AG04450 (cell line): ENCODE results near the gene RASD2. TPM values are rescaled to one million over a fixed set of nuclear protein-coding genes. Genes with fewer than 3 reads are reported as not detected.

Experiments used
- CTCF ChIA-PET: fragments of 300-600, 350-600 bp; formaldehyde crosslinking; extraction: SDS; loops from one replicate; lab custom pipeline; 2022; ENCODE audit warnings: antibody characterized with exemption, inconsistent platforms; lab: Charles Lee
- POLR2A ChIA-PET: fragments of 350-600 bp; formaldehyde crosslinking; extraction: SDS; loops from one replicate; lab custom pipeline; 2021; ENCODE audit warnings: antibody characterized with exemption, inconsistent platforms; lab: Yijun Ruan, JAX
- DNase-seq: peaks from one replicate; pipeline ENCODE4 v3.0.0-alpha.2; 2011; ENCODE audit warnings: low read depth, low spot score
- H3K27ac ChIP-seq: one replicate; pipeline ENCODE4 v1.5.1; 2012; ENCODE audit warnings: low read depth, low read length, control low read depth
- H3K27me3 ChIP-seq: one replicate; pipeline ENCODE4 v1.6.0; 2012; ENCODE audit warnings: low read length; ENCODE audit not compliant: control insufficient read depth, insufficient read depth
- H3K4me3 ChIP-seq: 2 replicates; pipeline ENCODE4 v1.5.1; 2011; ENCODE audit warnings: mild to moderate bottlenecking, low read depth, low read length, control low read depth
- H3K9me3 ChIP-seq: 2 replicates; pipeline ENCODE4 v1.5.1; 2012; ENCODE audit warnings: low read length; ENCODE audit not compliant: control insufficient read depth, insufficient read depth
- polyA plus RNA-seq: library from polyadenylated mRNA; depleted of rRNA; stranded (reverse); fragments of >200 nt; gene quantifications from 2 replicates; pipeline ENCODE4 v1.2.3, GENCODE V29; 2011
- TF ChIP-seq, protein P1 (sequence below): IDR thresholded peaks from 2 replicates; pipeline ENCODE4 v1.5.1; 2011; ENCODE audit warnings: low read depth, low read length, control low read depth, inconsistent platforms

The RASD2 gene
- polyA plus RNA-seq, 1 experiment = 0.14 TPM

DNA sequence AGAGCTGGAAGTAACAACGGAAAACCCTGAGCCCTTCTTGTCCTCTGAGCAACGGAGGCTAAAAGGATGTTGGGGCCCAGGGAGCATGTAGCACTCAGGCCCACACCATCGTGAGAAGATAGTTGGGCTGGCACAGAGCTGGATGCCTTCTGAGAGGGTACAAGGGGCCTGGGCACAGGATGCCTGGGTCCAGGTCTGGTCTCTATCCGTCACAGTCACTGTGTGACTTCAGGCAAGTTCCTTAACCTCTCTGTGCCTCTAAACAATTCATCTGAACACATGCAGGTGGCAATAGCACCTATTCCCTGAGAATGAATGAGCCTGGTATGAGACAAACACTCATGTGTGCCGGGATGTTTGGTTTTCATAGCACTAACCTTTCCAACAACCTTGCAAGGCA, 47.3 kb downstream of the RASD2 start:
- Histone ChIP-seq H3K4me3 (no peak overlapping the region), H3K27me3 (no peaks in the 10 kb centered on the region), H3K27ac (peak overlapping the region; percentile 31), H3K9me3 (peaks cover 3% of the 10 kb centered on the region; the same call in 1 of the 2 replicates)
- DNase-seq = no peak
- ChIA-PET CTCF (no interaction called here), POLR2A (interaction anchor here (0.6 kb wide), 1 partner anchor 196 kb away, joined by 4 read pairs; no protein-coding TSS in a partner anchor)
- TF ChIP-seq, protein P1, sequence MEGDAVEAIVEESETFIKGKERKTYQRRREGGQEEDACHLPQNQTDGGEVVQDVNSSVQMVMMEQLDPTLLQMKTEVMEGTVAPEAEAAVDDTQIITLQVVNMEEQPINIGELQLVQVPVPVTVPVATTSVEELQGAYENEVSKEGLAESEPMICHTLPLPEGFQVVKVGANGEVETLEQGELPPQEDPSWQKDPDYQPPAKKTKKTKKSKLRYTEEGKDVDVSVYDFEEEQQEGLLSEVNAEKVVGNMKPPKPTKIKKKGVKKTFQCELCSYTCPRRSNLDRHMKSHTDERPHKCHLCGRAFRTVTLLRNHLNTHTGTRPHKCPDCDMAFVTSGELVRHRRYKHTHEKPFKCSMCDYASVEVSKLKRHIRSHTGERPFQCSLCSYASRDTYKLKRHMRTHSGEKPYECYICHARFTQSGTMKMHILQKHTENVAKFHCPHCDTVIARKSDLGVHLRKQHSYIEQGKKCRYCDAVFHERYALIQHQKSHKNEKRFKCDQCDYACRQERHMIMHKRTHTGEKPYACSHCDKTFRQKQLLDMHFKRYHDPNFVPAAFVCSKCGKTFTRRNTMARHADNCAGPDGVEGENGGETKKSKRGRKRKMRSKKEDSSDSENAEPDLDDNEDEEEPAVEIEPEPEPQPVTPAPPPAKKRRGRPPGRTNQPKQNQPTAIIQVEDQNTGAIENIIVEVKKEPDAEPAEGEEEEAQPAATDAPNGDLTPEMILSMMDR = no peak

DNA sequence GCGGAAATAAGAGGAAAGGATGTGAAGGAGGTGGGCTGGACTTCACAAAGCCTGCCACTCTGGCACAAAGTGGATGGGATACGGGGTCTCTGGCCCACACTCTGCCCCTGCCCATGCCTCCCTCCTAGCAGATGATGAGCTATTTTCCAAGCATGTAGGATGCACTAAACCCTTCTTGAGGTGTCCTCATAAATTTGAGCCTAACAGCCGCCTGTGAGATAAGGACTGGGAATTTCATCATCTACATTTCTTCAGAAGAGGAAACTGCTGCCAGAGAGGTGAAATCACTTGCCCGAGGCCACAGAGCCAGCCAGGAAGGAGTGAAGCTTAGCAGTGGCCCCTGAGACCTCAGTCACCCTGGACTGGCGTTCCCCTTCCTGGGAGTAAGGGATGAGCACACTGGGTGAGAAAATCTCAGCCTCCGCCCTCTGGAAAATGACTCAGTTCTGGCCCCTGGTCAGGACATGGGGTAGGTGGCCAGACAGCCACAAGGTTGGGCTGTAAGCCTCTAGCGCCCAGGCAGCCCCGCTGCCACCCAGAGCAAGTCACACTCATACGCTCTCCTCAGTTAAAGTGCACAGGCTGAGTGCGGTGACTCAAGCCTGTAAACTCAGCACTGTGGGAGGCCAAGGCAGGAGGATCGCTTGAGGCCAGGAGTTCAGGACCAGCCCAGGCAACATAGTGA, 48.6 kb downstream of the RASD2 start:
- TF ChIP-seq, protein P1 = no peak

DNA sequence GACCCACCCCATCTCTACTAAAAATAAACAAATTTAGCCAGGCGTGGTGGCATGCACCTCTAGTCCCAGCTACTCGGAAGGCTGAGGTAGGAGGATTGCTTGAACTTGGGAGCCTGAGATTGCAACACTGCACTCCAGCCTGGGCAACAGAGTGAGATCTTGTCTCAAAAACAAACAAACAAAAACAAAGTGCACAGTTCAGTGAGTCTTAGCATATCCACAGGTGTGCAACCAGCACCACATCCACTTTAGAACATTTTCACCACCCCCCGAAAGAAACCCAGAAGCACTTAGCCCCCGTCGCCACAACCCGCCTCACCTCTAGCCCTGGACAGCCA, 49.1 kb downstream of the RASD2 start:
- TF ChIP-seq, protein P1 = no peak
- POLR2A ChIA-PET = no interaction called here
- no peak overlapping the region for H3K27ac ChIP-seq
- H3K9me3 ChIP-seq = peaks cover 3% of the 10 kb centered on the region
- H3K27me3 ChIP-seq = no peaks in the 10 kb centered on the region
- H3K4me3 ChIP-seq = no peak overlapping the region
- CTCF ChIA-PET = no interaction called here
- DNase-seq = no peak

More for the DNA sequence above, 48.6 kb downstream of the RASD2 start:
- H3K27me3 ChIP-seq = no peaks in the 10 kb centered on the region
- peaks cover 3% of the 10 kb centered on the region for H3K9me3 ChIP-seq
- POLR2A ChIA-PET = no interaction called here
- DNase-seq = no peak
- peak overlapping the region; percentile 21 for H3K27ac ChIP-seq
- H3K4me3 ChIP-seq = no peak overlapping the region
- CTCF ChIA-PET = no interaction called here

DNA sequence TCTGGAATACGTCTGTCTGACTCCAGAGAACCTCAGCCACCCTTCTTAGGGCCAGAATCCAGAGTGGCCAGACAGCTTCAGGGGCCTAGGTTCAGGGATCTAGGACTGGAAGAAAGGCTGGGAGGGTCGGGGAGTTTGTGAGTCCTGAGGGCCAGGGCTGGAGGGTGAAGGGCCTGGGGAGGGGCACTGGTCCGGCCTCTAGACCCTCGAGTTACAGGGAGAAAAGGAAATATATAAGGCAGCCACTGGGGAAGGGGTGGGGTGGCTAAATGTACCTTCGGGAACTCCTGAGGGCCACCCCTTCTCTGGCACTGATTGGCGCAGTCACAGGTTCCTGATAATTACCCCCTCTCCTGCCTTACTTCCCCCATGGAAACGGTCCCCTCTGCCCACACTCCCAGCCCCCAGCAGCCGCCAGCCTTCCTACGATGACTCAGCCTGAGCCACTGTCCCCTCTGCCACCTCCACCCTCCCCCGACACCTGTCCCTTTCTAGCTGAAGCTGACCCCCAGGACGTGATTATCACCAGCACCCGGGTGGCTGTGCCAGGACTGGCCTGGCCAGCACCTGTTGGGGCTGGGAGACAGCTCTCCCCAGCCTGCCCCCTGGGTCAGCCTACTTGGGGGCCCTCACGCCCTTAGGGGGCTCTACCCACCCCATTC, 50.1 kb downstream of the RASD2 start:
- POLR2A ChIA-PET = no interaction called here
- no peak overlapping the region for H3K4me3 ChIP-seq
- TF ChIP-seq, protein P1 = no peak
- CTCF ChIA-PET = interaction anchor here (0.6 kb wide), 1 partner anchor 475 kb away, joined by 4 read pairs; no protein-coding TSS in a partner anchor
- H3K9me3 ChIP-seq = peaks cover 3% of the 10 kb centered on the region
- no peak for DNase-seq
- no peaks in the 10 kb centered on the region for H3K27me3 ChIP-seq
- H3K27ac ChIP-seq = no peak overlapping the region
